ENCODE data around the gene DDC. TPM values are rescaled to one million over a fixed set of nuclear protein-coding genes. Genes with fewer than 3 reads are reported as not detected.

The DDC gene
- total RNA-seq = not detected

GRCh38 chr7:50564640-50565558, at the start of gene DDC:
Gene DDC, minus strand, starts transcription at chr7:50565405. Its CDS starts 21,320 bp downstream, at chr7:50544085.
- H3K4me3 ChIP-seq = no peak within 1 kb of the TSS
- H3K4me1 ChIP-seq = no peaks in the 10 kb centered on the region
- H3K9me3 ChIP-seq = no peaks in the 10 kb centered on the region
- no peak within 1 kb of the TSS for H3K27ac ChIP-seq
- no peak for DNase-seq (ENCODE audit: low spot score in 2 of 2)
- H3K36me3 ChIP-seq = no peaks in the 10 kb centered on the region
- TF ChIP-seq CTCF (IDR thresholded peaks at IDR 0.05) = no peak
- intact Hi-C loops (cut with DNase I) = no loop called here
- H3K27me3 ChIP-seq = no peaks in the 10 kb centered on the region

GRCh38 chr7:50613473-50613872, 48.3 kb upstream of the DDC start:
- no peak for TF ChIP-seq CTCF (IDR thresholded peaks at IDR 0.05)
- Histone ChIP-seq H3K4me1 (no peaks in the 10 kb centered on the region), H3K27me3 (no peaks in the 10 kb centered on the region), H3K27ac (no peak overlapping the region), H3K36me3 (peaks cover 24 to 79% of the 10 kb centered on the region in 2 donors), H3K4me3 (no peak overlapping the region), H3K9me3 (no peaks in the 10 kb centered on the region)
- intact Hi-C loops (cut with DNase I) = no loop called here
- DNase-seq (ENCODE audit: low spot score in 2 of 2) = no peak

GRCh38 chr7:50612704-50613103, 47.5 kb upstream of the DDC start:
- H3K36me3 ChIP-seq = peaks cover 24 to 77% of the 10 kb centered on the region in 2 donors

GRCh38 chr7:50610521-50611277, 45.5 kb upstream of the DDC start:
- Histone ChIP-seq H3K27me3 (no peaks in the 10 kb centered on the region), H3K4me1 (no peaks in the 10 kb centered on the region), H3K9me3 (no peaks in the 10 kb centered on the region), H3K27ac (no peak overlapping the region), H3K36me3 (peaks cover 30 to 80% of the 10 kb centered on the region in 2 donors), H3K4me3 (no peak overlapping the region)
- no peak for TF ChIP-seq CTCF (IDR thresholded peaks at IDR 0.05)
- no peak for DNase-seq (ENCODE audit: low spot score in 2 of 2)
- intact Hi-C loops (cut with DNase I) = no loop called here

More at GRCh38 chr7:50612704-50613103, 47.5 kb upstream of the DDC start:
- Histone ChIP-seq H3K4me3 (no peak overlapping the region), H3K9me3 (no peaks in the 10 kb centered on the region), H3K27me3 (no peaks in the 10 kb centered on the region), H3K27ac (no peak overlapping the region), H3K4me1 (no peaks in the 10 kb centered on the region)
- intact Hi-C loops (cut with DNase I) = no loop called here
- TF ChIP-seq CTCF (IDR thresholded peaks at IDR 0.05) = no peak
- no peak for DNase-seq (ENCODE audit: low spot score in 2 of 2)

GRCh38 chr7:50608196-50608906, 43.1 kb upstream of the DDC start:
- H3K4me1 ChIP-seq = no peaks in the 10 kb centered on the region
- no peaks in the 10 kb centered on the region for H3K27me3 ChIP-seq
- no peak for DNase-seq (ENCODE audit: low spot score in 2 of 2)
- no peak overlapping the region for H3K4me3 ChIP-seq
- H3K9me3 ChIP-seq = no peaks in the 10 kb centered on the region
- H3K36me3 ChIP-seq = peaks cover 39 to 81% of the 10 kb centered on the region in 2 donors
- intact Hi-C loops (cut with DNase I) = no loop called here
- TF ChIP-seq CTCF (IDR thresholded peaks at IDR 0.05) = no peak
- no peak overlapping the region for H3K27ac ChIP-seq
